Measurements from ENCODE around the gene ANAPC4.
A peak's percentile ranks its signal among the peaks of the same experiment; 100 is the strongest.

The ANAPC4 gene

DNA sequence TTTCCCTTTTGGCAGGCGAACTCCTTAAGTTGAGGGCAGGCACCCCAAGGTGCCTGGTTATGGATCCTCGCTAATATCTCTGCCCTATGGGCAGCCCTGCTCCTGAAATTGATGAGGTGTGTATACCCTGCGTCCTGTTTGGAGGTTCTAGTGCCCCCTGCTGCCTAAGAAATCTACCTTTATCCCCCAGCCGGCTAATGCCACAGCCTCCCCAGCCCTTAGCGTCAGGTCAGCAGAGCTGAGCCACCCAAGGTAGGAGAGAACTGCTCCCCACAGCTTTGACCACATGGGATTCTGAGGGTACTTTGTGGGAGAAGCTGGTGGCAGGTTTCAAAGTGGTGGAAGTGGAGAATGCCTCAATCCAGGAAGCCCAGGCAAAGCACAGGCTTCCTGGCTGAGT is 50.8 kb downstream of the ANAPC4 start:
- H2AFZ ChIP-seq (ENCODE audit: insufficient read depth, low read length, poor library complexity): no peak overlapping the region
- H3K4ac ChIP-seq (ENCODE audit: low read depth, low read length): no peak overlapping the region
- H3K9me3 ChIP-seq (ENCODE audit: insufficient read depth, low read depth, low read length): peaks cover 1% of the 10 kb centered on the region
- no peaks in the 10 kb centered on the region for H3K79me2 ChIP-seq (ENCODE audit: control insufficient read depth, insufficient read depth, low read length, poor library complexity)
- no peak overlapping the region for H2BK120ac ChIP-seq (ENCODE audit: insufficient read depth, low read length, poor library complexity)
- no peak overlapping the region for H2BK12ac ChIP-seq (ENCODE audit: low read length)
- WGBS (ENCODE audit: extremely low coverage, insufficient coverage, insufficient read length): no CpG with 5 or more reads among the region's 5 CpGs
- no peak overlapping the region for H4K8ac ChIP-seq (ENCODE audit: low read depth, low read length)
- H3K27me3 ChIP-seq (ENCODE audit: insufficient read depth, low read length): no peaks in the 10 kb centered on the region
- no peaks in the 10 kb centered on the region for H3K4me1 ChIP-seq (ENCODE audit: control insufficient read depth in 1 of 2, insufficient read depth in 2 of 2, low read length in 2 of 2)
- H4K12ac ChIP-seq (ENCODE audit: low read depth, low read length): no peak overlapping the region
- H4K91ac ChIP-seq (ENCODE audit: low read depth, low read length): no peak overlapping the region
- H3K79me1 ChIP-seq (ENCODE audit: low read length): no peaks in the 10 kb centered on the region
- H3K14ac ChIP-seq (ENCODE audit: low read length): no peak overlapping the region
- no peak overlapping the region for H3K4me2 ChIP-seq (ENCODE audit: low read length)
- no peak overlapping the region for H2BK5ac ChIP-seq (ENCODE audit: low read depth, low read length, poor library complexity)
- no peak overlapping the region for H2AK5ac ChIP-seq (ENCODE audit: low read length)
- no peak overlapping the region for H3K4me3 ChIP-seq (ENCODE audit: low read depth, low read length)
- H3K36me3 ChIP-seq (ENCODE audit: control insufficient read depth in 1 of 2, insufficient read depth in 2 of 2, low read length in 2 of 2): no peaks in the 10 kb centered on the region
- no peak overlapping the region for H3K27ac ChIP-seq (ENCODE audit: low read depth, low read length)
- H3K18ac ChIP-seq (ENCODE audit: low read length): no peak overlapping the region
- no peak overlapping the region for H3K9ac ChIP-seq (ENCODE audit: low read length)
- H3K23ac ChIP-seq (ENCODE audit: low read length): no peak overlapping the region
- no peak for DNase-seq

DNA sequence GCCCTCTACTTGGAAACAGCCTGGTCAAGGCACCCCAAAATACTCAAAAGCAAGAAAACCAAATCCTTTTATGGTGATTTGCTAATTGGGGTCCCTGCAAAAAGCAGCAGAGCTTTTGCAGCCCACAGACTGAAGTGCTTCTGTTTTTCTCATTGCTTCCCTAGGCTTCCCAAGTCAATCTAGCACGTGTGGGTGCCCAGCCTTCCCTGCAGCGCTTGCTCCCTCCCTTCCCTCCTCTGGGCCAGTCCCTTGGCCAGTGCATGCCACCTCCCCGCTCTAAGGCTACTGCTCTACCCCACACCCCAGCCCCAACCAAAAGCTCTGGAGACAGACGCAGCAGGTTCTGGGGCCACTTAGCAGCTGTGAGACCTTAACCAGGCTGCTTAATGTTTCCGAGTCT is 53.6 kb downstream of the ANAPC4 start:
- Histone ChIP-seq H2AK5ac (ENCODE audit: low read length) (no peak overlapping the region), H3K4me3 (ENCODE audit: low read depth, low read length) (no peak overlapping the region), H3K18ac (ENCODE audit: low read length) (no peak overlapping the region), H4K91ac (ENCODE audit: low read depth, low read length) (no peak overlapping the region), H3K79me1 (ENCODE audit: low read length) (no peaks in the 10 kb centered on the region), H4K8ac (ENCODE audit: low read depth, low read length) (no peak overlapping the region), H3K14ac (ENCODE audit: low read length) (no peak overlapping the region), H2BK120ac (ENCODE audit: insufficient read depth, low read length, poor library complexity) (no peak overlapping the region), H3K9me3 (ENCODE audit: insufficient read depth, low read depth, low read length) (peaks cover 2% of the 10 kb centered on the region), H3K4me1 (ENCODE audit: control insufficient read depth in 1 of 2, insufficient read depth in 2 of 2, low read length in 2 of 2) (no peaks in the 10 kb centered on the region), H3K79me2 (ENCODE audit: control insufficient read depth, insufficient read depth, low read length, poor library complexity) (no peaks in the 10 kb centered on the region), H2BK5ac (ENCODE audit: low read depth, low read length, poor library complexity) (no peak overlapping the region), H2AFZ (ENCODE audit: insufficient read depth, low read length, poor library complexity) (no peak overlapping the region), H3K36me3 (ENCODE audit: control insufficient read depth in 1 of 2, insufficient read depth in 2 of 2, low read length in 2 of 2) (no peaks in the 10 kb centered on the region), H3K4ac (ENCODE audit: low read depth, low read length) (no peak overlapping the region), H3K27me3 (ENCODE audit: insufficient read depth, low read length) (no peaks in the 10 kb centered on the region), H3K4me2 (ENCODE audit: low read length) (no peak overlapping the region), H2BK12ac (ENCODE audit: low read length) (no peak overlapping the region), H3K9ac (ENCODE audit: low read length) (no peak overlapping the region), H4K12ac (ENCODE audit: low read depth, low read length) (no peak overlapping the region), H3K27ac (ENCODE audit: low read depth, low read length) (no peak overlapping the region), H3K23ac (ENCODE audit: low read length) (no peak overlapping the region)
- no CpG with 5 or more reads among the region's 5 CpGs for WGBS (ENCODE audit: extremely low coverage, insufficient coverage, insufficient read length)
- DNase-seq: no peak

DNA sequence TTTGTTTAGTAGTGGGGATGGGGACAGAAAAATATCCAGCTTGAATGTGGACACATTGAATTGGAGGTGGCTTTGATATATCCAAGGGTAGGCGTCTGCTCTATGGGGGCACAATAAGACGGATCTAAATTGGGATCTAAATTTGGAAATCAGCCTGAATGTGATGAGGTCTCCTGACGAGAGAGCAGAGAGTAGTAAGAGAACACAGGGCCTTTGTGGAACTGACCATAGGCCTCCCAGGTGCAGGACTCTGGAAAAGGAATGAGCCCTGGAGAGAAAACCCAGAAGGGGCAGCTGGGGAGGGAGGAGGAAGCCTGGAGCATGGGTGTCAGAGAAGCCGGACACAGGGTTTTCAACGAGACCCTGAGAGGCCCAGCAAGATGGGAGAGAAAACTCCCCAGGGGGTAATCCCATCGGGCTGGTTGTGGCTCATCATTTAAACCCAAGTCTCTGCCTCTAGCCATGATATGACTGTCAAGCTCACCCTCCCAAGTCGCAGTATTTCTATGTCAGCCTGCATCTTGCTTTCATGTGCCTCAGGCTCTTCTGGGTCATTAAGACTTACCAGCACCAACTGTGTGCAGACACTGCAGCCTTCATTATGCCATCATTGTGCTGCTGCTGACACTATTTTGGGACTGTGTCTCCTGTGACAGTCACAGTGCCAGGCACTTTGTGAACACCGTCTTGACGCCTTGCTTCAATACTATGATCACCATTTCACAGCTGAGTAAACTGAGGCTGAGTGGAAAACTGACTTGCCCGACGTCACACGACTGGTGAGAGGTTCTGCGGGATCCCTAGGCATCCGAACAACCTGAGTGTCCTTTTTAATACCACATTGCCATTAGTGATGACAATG is 57.1 kb downstream of the ANAPC4 start:
- no peak overlapping the region for H3K4me2 ChIP-seq (ENCODE audit: low read length)
- H3K4me1 ChIP-seq (ENCODE audit: control insufficient read depth in 1 of 2, insufficient read depth in 2 of 2, low read length in 2 of 2): no peaks in the 10 kb centered on the region
- no peaks in the 10 kb centered on the region for H3K79me2 ChIP-seq (ENCODE audit: control insufficient read depth, insufficient read depth, low read length, poor library complexity)
- H2BK5ac ChIP-seq (ENCODE audit: low read depth, low read length, poor library complexity): no peak overlapping the region
- H2AFZ ChIP-seq (ENCODE audit: insufficient read depth, low read length, poor library complexity): no peak overlapping the region
- WGBS (ENCODE audit: extremely low coverage, insufficient coverage, insufficient read length): no CpG with 5 or more reads among the region's 14 CpGs
- no peak overlapping the region for H2BK12ac ChIP-seq (ENCODE audit: low read length)
- peaks cover 2% of the 10 kb centered on the region for H3K9me3 ChIP-seq (ENCODE audit: insufficient read depth, low read depth, low read length)
- no peak overlapping the region for H4K91ac ChIP-seq (ENCODE audit: low read depth, low read length)
- no peak overlapping the region for H4K12ac ChIP-seq (ENCODE audit: low read depth, low read length)
- H4K8ac ChIP-seq (ENCODE audit: low read depth, low read length): no peak overlapping the region
- no peak overlapping the region for H3K23ac ChIP-seq (ENCODE audit: low read length)
- no peak overlapping the region for H2BK120ac ChIP-seq (ENCODE audit: insufficient read depth, low read length, poor library complexity)
- H3K14ac ChIP-seq (ENCODE audit: low read length): no peak overlapping the region
- H3K4ac ChIP-seq (ENCODE audit: low read depth, low read length): no peak overlapping the region
- no peak overlapping the region for H3K18ac ChIP-seq (ENCODE audit: low read length)
- no peak overlapping the region for H3K27ac ChIP-seq (ENCODE audit: low read depth, low read length)
- H3K27me3 ChIP-seq (ENCODE audit: insufficient read depth, low read length): no peaks in the 10 kb centered on the region
- no peak for DNase-seq
- H2AK5ac ChIP-seq (ENCODE audit: low read length): no peak overlapping the region
- H3K9ac ChIP-seq (ENCODE audit: low read length): no peak overlapping the region
- H3K79me1 ChIP-seq (ENCODE audit: low read length): no peaks in the 10 kb centered on the region
- H3K36me3 ChIP-seq (ENCODE audit: control insufficient read depth in 1 of 2, insufficient read depth in 2 of 2, low read length in 2 of 2): no peaks in the 10 kb centered on the region
- H3K4me3 ChIP-seq (ENCODE audit: low read depth, low read length): no peak overlapping the region

DNA sequence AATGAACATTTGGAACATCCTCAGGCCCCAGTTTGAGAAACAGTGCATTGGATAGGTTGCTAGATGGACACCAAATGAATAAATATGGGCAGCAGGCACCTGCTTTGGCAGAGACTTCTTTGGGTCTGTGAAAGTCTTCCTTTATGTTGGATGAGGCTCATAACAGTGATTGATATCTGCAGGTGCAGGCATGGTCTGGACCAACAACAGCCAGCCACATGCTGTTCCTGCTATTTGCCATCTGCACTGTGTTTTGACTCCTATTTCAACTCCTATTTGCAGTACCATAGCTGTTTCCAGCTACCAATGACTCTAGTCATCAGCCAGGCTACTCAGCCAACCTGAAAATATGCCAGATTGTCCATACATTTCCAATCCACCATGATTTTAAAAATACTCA is 60.9 kb downstream of the ANAPC4 start:
- no peak overlapping the region for H3K4me2 ChIP-seq (ENCODE audit: low read length)
- no peak overlapping the region for H4K91ac ChIP-seq (ENCODE audit: low read depth, low read length)
- H3K14ac ChIP-seq (ENCODE audit: low read length): no peak overlapping the region
- peak overlapping the region; percentile 60 for H3K9ac ChIP-seq (ENCODE audit: low read length)
- H3K4me3 ChIP-seq (ENCODE audit: low read depth, low read length): no peak overlapping the region
- H2BK5ac ChIP-seq (ENCODE audit: low read depth, low read length, poor library complexity): no peak overlapping the region
- no peak overlapping the region for H2BK12ac ChIP-seq (ENCODE audit: low read length)
- H3K27me3 ChIP-seq (ENCODE audit: insufficient read depth, low read length): no peaks in the 10 kb centered on the region
- H2AFZ ChIP-seq (ENCODE audit: insufficient read depth, low read length, poor library complexity): no peak overlapping the region
- no peak overlapping the region for H3K18ac ChIP-seq (ENCODE audit: low read length)
- H3K79me1 ChIP-seq (ENCODE audit: low read length): no peaks in the 10 kb centered on the region
- no peak overlapping the region for H4K8ac ChIP-seq (ENCODE audit: low read depth, low read length)
- no peaks in the 10 kb centered on the region for H3K4me1 ChIP-seq (ENCODE audit: control insufficient read depth in 1 of 2, insufficient read depth in 2 of 2, low read length in 2 of 2)
- no peak overlapping the region for H3K4ac ChIP-seq (ENCODE audit: low read depth, low read length)
- H4K12ac ChIP-seq (ENCODE audit: low read depth, low read length): no peak overlapping the region
- H3K9me3 ChIP-seq (ENCODE audit: insufficient read depth, low read depth, low read length): no peaks in the 10 kb centered on the region
- H3K27ac ChIP-seq (ENCODE audit: low read depth, low read length): no peak overlapping the region
- no peak overlapping the region for H2BK120ac ChIP-seq (ENCODE audit: insufficient read depth, low read length, poor library complexity)
- H3K36me3 ChIP-seq (ENCODE audit: control insufficient read depth in 1 of 2, insufficient read depth in 2 of 2, low read length in 2 of 2): no peaks in the 10 kb centered on the region
- no peak for DNase-seq
- no peak overlapping the region for H2AK5ac ChIP-seq (ENCODE audit: low read length)
- H3K23ac ChIP-seq (ENCODE audit: low read length): no peak overlapping the region
- no peaks in the 10 kb centered on the region for H3K79me2 ChIP-seq (ENCODE audit: control insufficient read depth, insufficient read depth, low read length, poor library complexity)
